Keratinocyte (primary cell): Measurements from ENCODE around the gene PDRG1. TPM values are rescaled to one million over a fixed set of nuclear protein-coding genes. Genes with fewer than 3 reads are reported as not detected.

Experiments used
- DNase-seq: peaks from one replicate; pipeline ENCODE4 v3.0.0-alpha.2; 2011; ENCODE audit warnings: low read depth, missing footprints, low spot score
- FAIRE-seq: peaks from 2 replicates; lab custom pipeline; 2011; peaks lifted over from hg19 to GRCh38; lab: Jason Lieb, UNC
- H2AFZ ChIP-seq: 2 replicates; pipeline ENCODE4 v1.6.0; 2012; ENCODE audit warnings: low read length, control low read depth, inconsistent platforms; ENCODE audit not compliant: control insufficient read depth
- H3K27ac ChIP-seq: 2 replicates; pipeline ENCODE4 v1.5.1; 2011; ENCODE audit warnings: low read length; ENCODE audit not compliant: control insufficient read depth, insufficient read depth
- H3K27me3 ChIP-seq: 3 replicates; pipeline ENCODE4 v1.6.0; 2011; ENCODE audit warnings: low read length; ENCODE audit not compliant: control insufficient read depth, insufficient read depth; ENCODE audit errors: extremely low read depth
- H3K36me3 ChIP-seq, 2 experiments: 2 replicates in 1 of 2; 3 replicates in 1 of 2; pipeline ENCODE4 v1.5.1; 2011; ENCODE audit warnings: low read length in 2 of 2, mild to moderate bottlenecking in 1 of 2; ENCODE audit not compliant: control insufficient read depth in 2 of 2, insufficient read depth in 2 of 2; ENCODE audit errors: extremely low read depth in 1 of 2
- H3K4me1 ChIP-seq: 3 replicates; pipeline ENCODE4 v1.5.1; 2011; ENCODE audit warnings: low read length; ENCODE audit not compliant: control insufficient read depth, insufficient read depth; ENCODE audit errors: extremely low read depth
- H3K4me2 ChIP-seq: 3 replicates; pipeline ENCODE4 v1.6.0; 2011; ENCODE audit warnings: low read depth, low read length; ENCODE audit not compliant: control insufficient read depth, insufficient read depth; ENCODE audit errors: extremely low read depth
- H3K4me3 ChIP-seq, 3 experiments: fragments of 200-600 bp in 1 of 3; sonication (generic) in 1 of 3; 2 replicates in 2 of 3; 3 replicates in 1 of 3; pipeline ENCODE4 v1.5.1; 2011 to 2016; ENCODE audit warnings: low read length in 3 of 3, mild to moderate bottlenecking in 3 of 3, control low read depth in 2 of 3, inconsistent platforms in 1 of 3, low read depth in 1 of 3, mixed read lengths in 1 of 3, mixed run types in 1 of 3, moderate library complexity in 1 of 3; ENCODE audit not compliant: control insufficient read depth in 2 of 3, insufficient read depth in 2 of 3; ENCODE audit errors: extremely low read depth in 1 of 3
- H3K79me2 ChIP-seq: 2 replicates; pipeline ENCODE4 v1.6.0; 2012; ENCODE audit warnings: low read length; ENCODE audit not compliant: control insufficient read depth, insufficient read depth
- H3K9ac ChIP-seq: 3 replicates; pipeline ENCODE4 v1.6.0; 2011; ENCODE audit warnings: low read length; ENCODE audit not compliant: control insufficient read depth, insufficient read depth; ENCODE audit errors: extremely low read depth
- H3K9me1 ChIP-seq: 3 replicates; pipeline ENCODE4 v1.6.0; 2011; ENCODE audit warnings: low read length; ENCODE audit not compliant: control insufficient read depth, insufficient read depth; ENCODE audit errors: extremely low read depth
- H3K9me3 ChIP-seq: 2 replicates; pipeline ENCODE4 v1.5.1; 2012; ENCODE audit warnings: low read depth, low read length; ENCODE audit not compliant: control insufficient read depth
- H4K20me1 ChIP-seq: 3 replicates; pipeline ENCODE4 v1.6.0; 2011; ENCODE audit warnings: low read length; ENCODE audit not compliant: control insufficient read depth, insufficient read depth; ENCODE audit errors: extremely low read depth
- EZH2 ChIP-seq: IDR thresholded peaks from one replicate; pipeline ENCODE4 v1.6.1; 2012; ENCODE audit warnings: inconsistent platforms, mild to moderate bottlenecking, low read length, moderate library complexity
- dilution Hi-C: fragments of 300-500 bp; cut with MboI; formaldehyde crosslinking; loops from one replicate; pipeline ENCODE4 v1.7.0; 2020; ENCODE audit warnings: low sequenced_read_pairs; ENCODE audit not compliant: extremely low pct_ligation_motif_present
- polyA plus RNA-seq, 5 experiments: library from polyadenylated mRNA; depleted of rRNA in 3 of 5; stranded (reverse) in 3 of 5; stranded (forward) in 1 of 5; unstranded in 1 of 5; fragments of >200 nt; gene quantifications; 1 replicate in 1 of 5; 2 replicates in 3 of 5; 3 replicates in 1 of 5; pipeline versions ENCODE4 v1.2.1 to v1.2.3, GENCODE V29; 2011 to 2012; ENCODE audit warnings: missing spikeins in 2 of 5, low read depth in 1 of 5, low replicate concordance in 1 of 5
- TF ChIP-seq, protein P1 (sequence below), 3 experiments: IDR thresholded peaks in 1 of 3; conservative IDR thresholded peaks in 1 of 3; optimal IDR thresholded peaks in 1 of 3; 2 replicates in 2 of 3; 3 replicates in 1 of 3; pipeline versions ENCODE3 to v1.5.1; 2011; ENCODE audit warnings: low read length in 3 of 3, mild to moderate bottlenecking in 3 of 3, moderate library complexity in 2 of 3, control low read depth in 1 of 3, inconsistent platforms in 1 of 3; ENCODE audit not compliant: insufficient read depth in 2 of 3; ENCODE audit errors: extremely low read depth in 1 of 3

PDRG1 gene
- polyA plus RNA-seq, 1 donor (not counting 4 experiments of a cell fraction or from before 2014, with no cell fraction given) = 15.3 TPM

DNA sequence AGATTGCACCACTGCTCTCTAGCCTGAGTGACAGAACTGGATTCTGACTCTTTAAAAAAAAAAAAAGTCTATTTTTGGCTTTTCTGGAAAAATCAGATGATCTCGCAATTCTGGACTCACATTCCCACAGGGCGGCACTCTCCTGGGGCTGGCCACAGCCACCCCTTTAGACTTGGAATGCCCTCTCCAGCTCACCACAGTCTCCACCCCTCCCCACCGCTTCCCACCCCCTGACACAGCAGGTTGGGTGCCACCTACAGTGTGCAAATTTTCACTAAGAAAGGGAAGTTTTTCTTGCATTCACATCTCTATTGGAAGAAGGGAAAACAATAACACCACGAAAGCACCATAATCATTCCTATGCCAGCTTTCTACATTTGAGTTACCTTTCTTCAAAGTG is 15.4 kb downstream of the PDRG1 start:
- no peak for FAIRE-seq
- Histone ChIP-seq H3K9ac (no peak overlapping the region), H3K79me2 (no peaks in the 10 kb centered on the region), H3K27ac (no peak overlapping the region), H3K36me3 (no peaks in the 10 kb centered on the region), H2AFZ (no peak overlapping the region), H3K4me3 (no peak overlapping the region), H4K20me1 (no peaks in the 10 kb centered on the region), H3K9me3 (no peaks in the 10 kb centered on the region), H3K9me1 (no peaks in the 10 kb centered on the region), H3K4me1 (peaks cover 2% of the 10 kb centered on the region), H3K4me2 (no peak overlapping the region), H3K27me3 (no peaks in the 10 kb centered on the region)
- TF ChIP-seq EZH2 = no peak
- TF ChIP-seq, protein P1, sequence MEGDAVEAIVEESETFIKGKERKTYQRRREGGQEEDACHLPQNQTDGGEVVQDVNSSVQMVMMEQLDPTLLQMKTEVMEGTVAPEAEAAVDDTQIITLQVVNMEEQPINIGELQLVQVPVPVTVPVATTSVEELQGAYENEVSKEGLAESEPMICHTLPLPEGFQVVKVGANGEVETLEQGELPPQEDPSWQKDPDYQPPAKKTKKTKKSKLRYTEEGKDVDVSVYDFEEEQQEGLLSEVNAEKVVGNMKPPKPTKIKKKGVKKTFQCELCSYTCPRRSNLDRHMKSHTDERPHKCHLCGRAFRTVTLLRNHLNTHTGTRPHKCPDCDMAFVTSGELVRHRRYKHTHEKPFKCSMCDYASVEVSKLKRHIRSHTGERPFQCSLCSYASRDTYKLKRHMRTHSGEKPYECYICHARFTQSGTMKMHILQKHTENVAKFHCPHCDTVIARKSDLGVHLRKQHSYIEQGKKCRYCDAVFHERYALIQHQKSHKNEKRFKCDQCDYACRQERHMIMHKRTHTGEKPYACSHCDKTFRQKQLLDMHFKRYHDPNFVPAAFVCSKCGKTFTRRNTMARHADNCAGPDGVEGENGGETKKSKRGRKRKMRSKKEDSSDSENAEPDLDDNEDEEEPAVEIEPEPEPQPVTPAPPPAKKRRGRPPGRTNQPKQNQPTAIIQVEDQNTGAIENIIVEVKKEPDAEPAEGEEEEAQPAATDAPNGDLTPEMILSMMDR (optimal IDR thresholded peaks at IDR 0.05 in 1 of 3, IDR thresholded peaks at IDR 0.05 in 1 of 3, conservative IDR thresholded peaks at IDR 0.05 in 1 of 3; ENCODE audit: extremely low read depth in 1 of 3, insufficient read depth in 2 of 3, low read length in 3 of 3) = no peak
- no peak for DNase-seq
- dilution Hi-C loops = no loop called here

DNA sequence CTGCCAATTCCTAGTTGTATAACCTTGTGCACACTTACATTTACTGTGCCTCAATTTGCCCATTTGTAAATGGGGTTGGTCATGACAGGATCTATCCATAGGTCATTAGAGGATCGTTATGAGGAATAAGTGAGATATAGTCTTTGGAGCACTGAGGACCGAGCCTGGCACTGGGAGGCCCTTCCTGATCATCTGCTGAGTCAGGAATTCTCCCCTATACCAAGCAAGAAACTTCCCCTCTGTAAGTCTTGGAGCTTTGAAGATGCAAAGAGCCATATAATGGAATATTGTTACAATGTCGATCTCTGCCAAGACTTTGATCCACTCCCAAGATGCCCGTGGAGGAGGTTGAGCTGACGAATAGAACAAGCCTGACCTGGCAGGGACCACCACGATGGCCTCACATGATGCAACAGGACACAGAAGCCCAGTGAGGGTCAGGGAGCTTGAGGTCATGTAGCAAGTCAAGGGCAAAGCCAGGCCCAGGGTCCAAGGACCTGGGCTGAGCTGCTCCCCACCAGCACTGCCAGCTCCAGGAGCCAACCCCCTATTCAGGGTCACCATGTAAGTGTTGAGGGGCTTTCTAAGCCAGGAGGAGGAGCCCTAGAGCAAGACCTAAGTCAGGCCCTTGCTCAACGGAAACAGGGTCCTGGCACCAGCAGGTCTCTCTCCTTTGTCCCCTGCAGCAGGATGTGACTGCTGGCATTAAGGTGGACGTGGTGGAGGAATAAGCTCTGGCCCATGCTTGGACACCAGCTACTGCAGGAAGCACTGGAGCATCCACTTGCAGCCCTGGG is 16.7 kb downstream of the PDRG1 start:
- H3K27ac ChIP-seq = no peak overlapping the region
- TF ChIP-seq EZH2 = no peak
- TF ChIP-seq, protein P1 (optimal IDR thresholded peaks at IDR 0.05 in 1 of 3, IDR thresholded peaks at IDR 0.05 in 1 of 3, conservative IDR thresholded peaks at IDR 0.05 in 1 of 3; ENCODE audit: extremely low read depth in 1 of 3, insufficient read depth in 2 of 3, low read length in 3 of 3) = no peak
- H3K4me1 ChIP-seq = peaks cover 2% of the 10 kb centered on the region
- dilution Hi-C loops = no loop called here
- no peaks in the 10 kb centered on the region for H3K79me2 ChIP-seq
- H4K20me1 ChIP-seq = no peaks in the 10 kb centered on the region
- no peak overlapping the region for H2AFZ ChIP-seq
- no peak for FAIRE-seq
- DNase-seq = no peak
- H3K36me3 ChIP-seq = no peaks in the 10 kb centered on the region
- H3K27me3 ChIP-seq = no peaks in the 10 kb centered on the region
- no peak overlapping the region for H3K9ac ChIP-seq
- no peak overlapping the region for H3K4me3 ChIP-seq
- no peaks in the 10 kb centered on the region for H3K9me1 ChIP-seq
- no peak overlapping the region for H3K4me2 ChIP-seq
- H3K9me3 ChIP-seq = no peaks in the 10 kb centered on the region
